Measurements from ENCODE around the gene CUL4B. TPM values are rescaled to one million over a fixed set of nuclear protein-coding genes. Genes with fewer than 3 reads are reported as not detected.

The CUL4B gene
- total RNA-seq, 4 donors from 2014 or later, result 51.5 to 72.6 (median 53.7) TPM

- no peak for TF ChIP-seq CTCF (IDR thresholded peaks at IDR 0.05; ENCODE audit: low read depth)
Observed at GRCh38 chrX:120559804-120560203, 958 bp downstream of the CUL4B start.

GRCh38 chrX:120556251-120556650 lies 4.5 kb downstream of the CUL4B start:
- no peak for TF ChIP-seq CTCF (IDR thresholded peaks at IDR 0.05; ENCODE audit: low read depth)

DNA sequence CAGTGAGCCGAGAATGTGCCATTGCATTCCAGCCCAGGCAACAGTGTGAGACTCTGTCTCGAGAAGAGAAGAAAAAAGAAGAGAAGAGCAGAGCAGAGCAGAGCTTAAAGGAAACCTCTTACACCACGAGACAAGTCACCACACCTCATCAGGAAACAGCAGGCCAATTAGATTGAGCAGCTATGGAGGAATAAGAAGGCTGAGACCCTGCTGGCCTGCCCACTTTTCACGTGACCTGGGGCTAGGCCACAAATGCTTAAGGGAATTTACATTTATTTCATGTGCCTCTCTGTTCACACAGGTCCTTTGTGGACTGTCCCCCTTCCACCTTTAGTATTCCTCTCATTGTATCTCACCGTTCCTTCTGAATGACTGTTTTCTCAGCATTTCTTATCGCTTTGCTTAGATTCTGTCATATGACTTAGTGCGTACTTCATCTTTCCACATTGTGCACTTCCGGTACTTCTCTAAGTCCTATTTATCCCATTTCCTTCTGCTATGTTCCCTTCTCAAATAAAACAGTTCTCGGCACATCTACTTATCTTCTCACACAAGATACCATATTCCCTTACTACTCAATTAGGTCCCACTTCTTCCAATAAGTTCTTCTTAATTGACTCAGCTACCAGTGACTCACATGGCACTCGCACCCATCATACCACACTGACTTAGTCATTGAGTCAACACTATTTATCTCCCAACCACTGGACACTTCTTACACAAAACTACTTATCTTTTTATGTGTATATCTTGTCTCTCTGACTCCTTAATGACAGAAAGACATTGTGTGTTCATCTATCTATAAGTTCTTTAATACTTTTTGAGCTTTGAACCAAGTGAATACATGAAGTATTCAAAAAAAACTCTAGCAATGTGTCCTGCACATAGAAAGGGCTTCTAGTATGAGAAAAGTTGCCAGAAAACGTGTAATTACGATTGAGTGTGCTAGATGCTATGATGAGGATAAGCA lies 11.0 kb downstream of the CUL4B start:
- no peak for TF ChIP-seq CTCF (IDR thresholded peaks at IDR 0.05; ENCODE audit: low read depth)

DNA sequence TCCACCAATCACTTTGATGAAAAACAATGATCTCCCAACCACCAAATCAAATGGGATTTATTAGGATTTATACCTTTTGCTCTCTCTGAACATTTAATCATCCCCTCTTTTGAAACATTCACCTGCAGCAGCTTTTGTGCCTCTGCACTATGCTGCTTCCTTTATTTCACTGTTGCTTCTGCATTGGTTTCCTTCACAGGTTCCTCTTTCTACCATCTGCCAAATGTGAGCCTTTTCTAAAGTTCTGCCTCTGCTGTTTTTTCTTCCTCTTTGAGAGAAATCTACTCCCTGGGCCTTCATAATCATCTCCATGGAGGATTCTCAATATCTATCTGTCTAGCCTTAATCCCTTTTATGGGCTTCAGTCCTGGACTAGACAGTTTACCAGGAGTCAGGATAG lies 24.7 kb downstream of the CUL4B start:
- TF ChIP-seq CTCF (IDR thresholded peaks at IDR 0.05; ENCODE audit: low read depth), result no peak

- no peak for TF ChIP-seq CTCF (IDR thresholded peaks at IDR 0.05; ENCODE audit: low read depth)
Observed at GRCh38 chrX:120534413-120535205, 26.2 kb downstream of the CUL4B start.

DNA sequence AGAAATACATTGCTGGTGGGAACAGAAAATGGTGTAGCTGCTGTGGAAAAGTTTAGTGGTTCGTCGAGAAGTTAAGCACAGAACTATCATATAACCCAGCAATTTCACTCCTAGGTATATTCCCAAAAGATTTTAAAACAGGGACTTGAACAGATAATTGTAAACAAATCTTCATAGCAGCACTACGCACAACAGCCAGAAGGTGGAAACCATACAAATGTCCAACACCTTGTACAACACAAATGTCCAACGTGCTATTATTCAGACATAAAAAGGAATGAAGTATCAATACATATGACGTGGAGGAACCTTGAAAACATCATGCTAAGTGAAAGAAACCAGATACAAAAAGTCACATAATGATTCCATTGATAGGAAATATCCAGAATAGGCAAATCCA lies 37.9 kb downstream of the CUL4B start:
- no peak for TF ChIP-seq CTCF (IDR thresholded peaks at IDR 0.05; ENCODE audit: low read depth)

DNA sequence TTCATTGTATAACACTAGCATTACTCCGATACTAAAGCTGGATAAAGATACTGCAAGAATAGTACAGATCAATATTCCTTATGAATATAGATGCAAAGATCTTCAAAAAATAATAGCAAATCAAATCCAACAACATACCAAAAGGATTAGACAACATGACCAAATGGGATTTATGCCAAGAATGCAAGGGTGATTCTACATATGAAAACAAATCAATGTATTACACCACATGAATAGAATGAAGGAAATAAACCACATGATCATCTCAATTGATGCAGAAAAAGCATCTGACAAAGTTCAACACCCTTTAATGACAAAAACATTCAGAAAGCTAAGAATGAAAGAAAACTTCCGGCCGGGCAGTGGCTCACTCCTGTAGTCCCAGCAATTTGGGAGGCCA lies 42.8 kb downstream of the CUL4B start:
- TF ChIP-seq CTCF (IDR thresholded peaks at IDR 0.05; ENCODE audit: low read depth), result no peak
